Activated CD8-positive, alpha-beta memory T cell treated with anti-CD3 and anti-CD28 coated beads, Interleukin-2, amount 50 U/mL, for 1 hour (primary cell): Measurements from ENCODE around the gene UCKL1.
"Not testable (repeated sequence)": the region's sequence is repeated elsewhere in the genome, so short reads cannot be mapped to it uniquely, and the experiment has no call there.

ENCODE experiments used
- DNase-seq: peaks from one replicate; pipeline ENCODE4 v3.0.0-alpha.2; 2020; ENCODE audit errors: extremely low read depth

UCKL1 gene

GRCh38 chr20:63972312-63973159, 16.3 kb upstream of the UCKL1 start:
- no peak for DNase-seq

GRCh38 chr20:63971960-63972311, 15.7 kb upstream of the UCKL1 start:
- DNase-seq, result not testable (repeated sequence)

DNA sequence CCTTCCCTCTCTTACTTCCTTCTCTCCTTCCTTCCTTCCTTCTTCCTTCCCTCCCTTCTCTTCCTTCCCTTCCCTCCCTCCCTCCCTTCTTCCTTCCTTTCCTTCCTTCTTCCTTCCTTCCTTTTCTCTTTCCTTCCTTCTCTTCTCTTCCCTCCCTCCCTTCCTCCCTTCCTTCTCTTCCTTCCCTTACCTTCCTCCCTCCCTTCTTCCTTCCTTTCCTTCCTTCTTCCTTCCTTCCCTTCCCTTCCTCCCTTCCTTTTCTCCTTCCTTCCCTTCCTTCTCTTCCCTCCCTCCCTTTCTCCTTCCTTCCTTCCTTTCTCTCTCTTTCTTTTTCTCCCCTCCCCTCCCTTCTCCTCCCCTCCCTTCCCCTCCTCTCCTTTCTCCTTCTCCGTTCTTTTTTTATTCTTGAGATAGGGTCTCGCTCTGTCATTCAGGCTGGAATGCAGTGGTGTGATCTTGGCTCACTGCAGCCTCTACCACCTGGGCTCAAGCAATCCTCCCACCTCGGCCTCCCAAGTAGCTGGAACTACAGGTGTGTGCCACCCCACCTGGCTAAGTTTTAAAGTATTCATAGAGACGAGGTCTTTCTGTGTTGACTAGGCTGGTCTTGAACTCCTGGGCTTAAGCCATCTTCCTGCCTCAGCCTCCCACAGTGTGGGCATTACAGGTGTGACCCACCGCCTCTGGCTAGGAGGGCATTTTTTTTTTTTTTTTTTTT, 14.7 kb upstream of the UCKL1 start:
- no peak for DNase-seq

DNA sequence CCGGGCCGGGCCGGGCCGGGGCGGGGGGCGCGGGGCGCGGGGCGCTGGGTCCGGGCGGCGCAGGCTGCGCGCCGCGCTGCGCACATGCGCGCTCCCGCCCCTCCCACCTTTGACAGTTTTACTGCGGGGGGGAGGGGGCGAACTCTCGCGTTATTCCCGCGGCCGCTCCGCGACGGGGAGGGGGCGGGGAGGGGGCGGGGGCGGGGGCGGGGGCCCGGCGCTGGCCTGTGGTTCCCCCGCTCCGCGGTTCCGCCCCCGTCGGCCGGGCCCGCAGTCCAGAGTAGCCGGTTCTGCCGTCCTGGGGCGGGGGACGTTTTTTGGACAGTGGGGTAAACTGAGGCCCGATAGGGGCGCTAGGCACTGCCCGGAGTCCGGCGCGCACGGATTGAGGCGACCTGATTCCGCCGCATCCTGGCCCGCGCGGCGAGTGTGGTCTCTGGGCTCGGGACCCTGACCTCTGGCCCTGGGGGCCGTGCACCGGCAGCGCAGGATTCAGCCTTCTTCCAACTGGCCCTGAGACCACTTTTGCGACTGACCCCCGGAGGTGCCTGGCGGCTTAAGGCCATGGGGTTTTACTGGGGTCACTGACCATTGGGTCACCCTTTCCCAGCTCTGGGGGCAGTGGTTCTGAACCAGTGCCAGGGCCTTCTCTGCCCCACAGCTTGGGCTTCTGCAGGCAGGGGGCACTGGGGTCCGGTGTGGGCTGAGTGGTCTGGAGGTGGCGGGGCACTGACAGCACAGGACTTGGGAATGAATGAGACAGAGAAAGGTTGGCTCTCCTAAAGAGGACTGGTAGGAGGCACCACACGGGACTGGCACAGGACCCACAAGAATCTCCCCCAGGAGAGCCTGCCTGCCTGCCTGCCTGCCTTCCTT, 13.9 kb upstream of the UCKL1 start, which contains the start of gene ZNF512B:
Gene ZNF512B, minus strand, starts transcription at position 93 of the 876 bp plus-strand sequence. CDS start 1,980 bp downstream, outside the sequence.
- DNase-seq, result no peak

DNA sequence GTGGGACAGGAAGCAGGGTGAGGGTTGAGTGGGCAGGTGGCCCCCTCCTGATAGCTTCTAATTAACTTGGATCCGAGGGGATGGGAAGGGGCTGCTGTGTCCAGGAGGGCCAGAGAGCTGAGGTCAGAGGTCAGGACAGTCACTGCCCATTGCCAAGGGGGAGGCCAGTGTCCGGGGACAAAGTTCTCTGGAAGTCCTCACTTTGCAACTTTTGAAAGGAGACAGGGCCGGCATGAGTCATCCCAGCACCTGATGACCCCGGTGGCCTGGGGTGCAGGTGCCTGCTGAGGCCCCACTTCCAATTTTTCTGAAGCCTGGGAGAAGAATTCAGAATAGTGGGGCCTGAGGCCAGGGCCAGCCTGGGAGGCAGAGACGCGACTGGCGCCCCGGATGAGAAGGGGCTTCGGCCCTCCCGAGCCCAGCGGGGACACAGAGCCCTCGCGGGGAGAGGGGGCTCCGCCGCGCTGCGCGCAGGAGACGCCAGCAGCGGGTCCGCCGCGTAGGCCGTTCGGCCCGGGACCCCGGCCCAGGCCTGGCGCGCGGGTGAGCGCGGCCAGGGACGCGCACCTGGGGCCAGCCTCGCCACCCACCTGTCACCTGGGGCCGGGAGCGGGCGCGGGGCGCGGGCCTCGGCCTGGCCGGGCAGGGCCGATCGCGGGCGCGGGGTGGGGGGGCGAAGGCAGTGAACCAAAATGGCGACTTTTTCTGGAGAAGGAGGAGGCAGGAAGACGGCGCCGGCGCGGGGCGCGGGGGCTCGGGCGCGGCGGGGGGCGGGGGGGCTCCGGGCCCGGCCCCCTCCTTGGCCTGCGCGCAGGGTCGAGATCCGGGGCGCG, 12.9 kb upstream of the UCKL1 start:
- no peak for DNase-seq

GRCh38 chr20:63968136-63968927, 12.1 kb upstream of the UCKL1 start:
- DNase-seq, result no peak

DNA sequence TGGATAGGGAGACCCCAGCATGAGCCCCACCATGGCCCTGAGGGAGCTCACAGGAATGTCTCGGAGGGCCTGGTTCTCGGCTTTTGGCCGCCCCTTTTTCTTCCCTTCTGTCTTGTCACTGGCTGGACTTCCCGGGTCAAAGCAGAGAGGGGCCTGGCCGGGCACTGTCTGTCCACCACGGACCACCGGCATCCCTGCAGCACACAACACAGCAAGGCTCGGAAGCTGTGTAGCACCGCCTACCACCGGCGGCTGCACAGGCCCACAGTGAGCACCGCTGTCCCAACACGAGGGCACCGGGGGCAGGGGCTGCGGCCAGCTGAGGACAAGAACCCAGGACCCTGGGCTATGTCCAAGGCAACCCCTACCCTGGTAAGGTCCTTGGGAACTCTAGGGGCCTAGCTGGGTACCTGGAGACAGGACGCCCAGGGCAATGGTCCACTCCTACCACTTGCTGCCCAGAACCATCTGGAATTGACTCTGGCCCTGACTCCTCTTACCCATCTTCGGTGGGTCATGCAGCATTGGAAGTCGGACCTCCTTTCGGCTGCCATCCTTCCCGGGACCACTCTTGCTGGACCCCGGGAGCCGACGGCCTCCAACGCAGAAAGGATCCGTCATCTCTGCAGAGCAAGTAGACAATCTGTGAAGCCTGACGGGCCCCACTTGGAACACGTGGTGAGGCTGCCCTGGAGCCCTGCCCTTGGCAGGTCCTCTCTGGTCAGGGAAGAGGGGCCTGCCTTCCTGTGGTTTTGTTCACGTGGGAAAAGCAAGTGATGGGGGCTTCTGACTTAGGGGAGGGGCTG, 11.3 kb upstream of the UCKL1 start:
- no peak for DNase-seq

GRCh38 chr20:63966944-63967322, 10.7 kb upstream of the UCKL1 start:
- no peak for DNase-seq

GRCh38 chr20:63966172-63966943, 10.1 kb upstream of the UCKL1 start:
- no peak for DNase-seq

GRCh38 chr20:63964412-63964811, 8.2 kb upstream of the UCKL1 start:
- DNase-seq, result no peak

- no peak for DNase-seq
Observed at GRCh38 chr20:63963784-63964301, 7.6 kb upstream of the UCKL1 start.

- no peak for DNase-seq
Observed at GRCh38 chr20:63963348-63963741, 7.1 kb upstream of the UCKL1 start.

DNA sequence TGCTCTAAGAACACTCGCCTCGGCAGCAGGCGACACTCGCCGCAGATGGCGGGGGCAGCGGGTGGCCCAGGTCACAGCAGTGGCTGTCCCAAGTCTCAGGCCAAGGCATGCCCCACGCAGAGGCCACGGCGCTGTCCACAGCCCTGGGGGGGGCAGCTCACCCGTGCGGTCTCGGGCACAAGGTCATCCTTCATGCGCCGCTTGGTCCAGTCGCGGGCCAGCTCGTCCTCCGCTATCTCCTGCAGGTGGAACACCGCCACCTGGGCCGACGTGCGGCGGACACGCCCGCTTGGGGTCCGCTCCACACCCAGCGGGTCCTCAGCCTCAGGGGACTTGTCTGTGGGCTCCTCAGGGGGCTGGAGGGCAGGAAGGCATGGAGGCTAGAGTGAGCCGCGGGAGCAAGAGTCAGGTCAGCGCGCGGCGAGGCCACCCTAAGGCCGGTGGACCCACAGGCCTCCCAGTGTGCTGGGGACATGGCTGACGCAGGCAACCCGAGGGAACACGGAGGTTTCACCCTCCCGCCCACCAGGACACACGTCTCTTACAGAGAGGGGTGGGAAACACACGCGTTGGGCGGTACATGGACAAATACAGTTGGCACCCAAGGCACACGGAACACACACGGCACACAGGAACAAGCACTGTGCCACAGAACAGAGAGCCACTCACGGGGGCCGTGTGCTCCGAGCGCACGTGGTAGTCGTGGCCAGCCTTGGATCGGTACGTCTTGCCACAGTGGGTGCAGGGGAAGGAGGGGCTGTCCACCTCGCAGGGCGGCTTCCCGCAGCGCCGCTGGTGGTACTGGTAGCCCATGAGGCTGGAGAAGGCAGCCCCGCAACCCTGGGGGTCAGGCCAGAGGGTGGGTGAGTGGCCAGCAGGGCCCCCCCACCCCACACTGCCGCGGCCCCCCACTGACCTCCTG, 6.5 kb upstream of the UCKL1 start:
- no peak for DNase-seq

DNA sequence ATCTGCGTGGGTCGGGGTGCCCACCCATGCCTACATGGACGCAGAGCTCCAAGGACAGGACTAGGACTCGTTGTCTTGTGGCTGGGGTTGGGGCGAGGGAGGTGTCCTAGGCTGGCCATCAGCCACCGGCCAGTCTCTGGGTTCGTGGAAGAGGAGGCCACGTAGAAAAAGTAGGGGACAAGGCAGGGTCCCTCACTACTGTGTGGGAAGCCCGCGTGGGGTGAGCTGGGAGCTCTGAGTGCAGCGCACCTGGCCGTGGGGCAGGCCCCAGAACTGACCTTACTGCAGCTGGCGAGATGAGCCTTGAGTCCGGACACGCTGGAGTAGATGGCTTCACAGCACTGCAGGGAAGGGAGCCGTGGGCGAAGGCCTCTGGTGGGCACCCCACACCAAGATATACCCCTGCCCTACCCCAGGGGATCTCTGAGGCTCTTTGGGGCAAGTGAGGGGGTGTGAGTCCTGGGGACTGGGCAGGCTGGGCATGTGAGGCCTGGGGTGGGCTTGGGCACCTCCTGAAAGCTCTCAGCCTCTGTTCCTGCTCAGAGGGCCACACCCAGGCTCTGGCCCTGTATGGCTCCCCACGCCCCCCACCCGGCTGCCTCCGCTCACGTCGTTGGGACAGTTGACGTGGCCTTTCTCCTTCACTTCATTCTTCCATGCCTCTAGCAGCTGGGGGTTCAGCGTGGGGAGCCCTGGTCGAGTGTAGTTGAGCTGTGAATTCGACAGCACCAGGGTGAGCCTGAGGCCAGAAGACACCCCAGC, 5.6 kb upstream of the UCKL1 start:
- no peak for DNase-seq

GRCh38 chr20:63960654-63961621, 4.7 kb upstream of the UCKL1 start:
- DNase-seq, result not testable (repeated sequence)

- no peak for DNase-seq
Observed at GRCh38 chr20:63959699-63960075, 3.5 kb upstream of the UCKL1 start.
